BLaER1 treated with 17β-estradiol and CSF1 and Interleukin-3, amounts not matched to agents 10 nM and 100 nM (cell line): ENCODE data around the gene UIMC1.
"Not testable (repeated sequence)": the region's sequence is repeated elsewhere in the genome, so short reads cannot be mapped to it uniquely, and the experiment has no call there.

Source experiments
- H3K27ac ChIP-seq, 11 experiments: shearing (Covaris generic); formaldehyde crosslinking; 2 replicates each; pipeline ENCODE4 v1.8.1; 2022
- H3K27me3 ChIP-seq, 11 experiments: shearing (Covaris generic); formaldehyde crosslinking; 2 replicates each; pipeline ENCODE4 v1.8.1; 2022
- H3K36me3 ChIP-seq, 11 experiments: shearing (Covaris generic); formaldehyde crosslinking; 2 replicates each; pipeline ENCODE4 v1.8.1; 2022
- H3K4me1 ChIP-seq, 10 experiments: shearing (Covaris generic); formaldehyde crosslinking; 2 replicates each; pipeline ENCODE4 v1.8.1; 2022
- H3K4me2 ChIP-seq, 11 experiments: shearing (Covaris generic); formaldehyde crosslinking; 2 replicates each; pipeline ENCODE4 v1.8.1; 2022
- H3K4me3 ChIP-seq, 10 experiments: shearing (Covaris generic); formaldehyde crosslinking; 2 replicates each; pipeline ENCODE4 v1.8.1; 2022
- H3K9ac ChIP-seq, 11 experiments: shearing (Covaris generic); formaldehyde crosslinking; 2 replicates each; pipeline ENCODE4 v1.8.1; 2022
- H3K9me3 ChIP-seq, 11 experiments: shearing (Covaris generic); formaldehyde crosslinking; replicated peaks in 1 of 11; 2 replicates each; pipeline ENCODE4 v1.8.1; 2022
- H4K20me1 ChIP-seq, 11 experiments: shearing (Covaris generic); formaldehyde crosslinking; 2 replicates each; pipeline ENCODE4 v1.8.1; 2022
- Cebpa-rat ChIP-seq, 11 experiments: shearing (Covaris generic); IDR thresholded peaks; 2 replicates each; pipeline ENCODE4 v1.8.1; 2022

Gene UIMC1

DNA sequence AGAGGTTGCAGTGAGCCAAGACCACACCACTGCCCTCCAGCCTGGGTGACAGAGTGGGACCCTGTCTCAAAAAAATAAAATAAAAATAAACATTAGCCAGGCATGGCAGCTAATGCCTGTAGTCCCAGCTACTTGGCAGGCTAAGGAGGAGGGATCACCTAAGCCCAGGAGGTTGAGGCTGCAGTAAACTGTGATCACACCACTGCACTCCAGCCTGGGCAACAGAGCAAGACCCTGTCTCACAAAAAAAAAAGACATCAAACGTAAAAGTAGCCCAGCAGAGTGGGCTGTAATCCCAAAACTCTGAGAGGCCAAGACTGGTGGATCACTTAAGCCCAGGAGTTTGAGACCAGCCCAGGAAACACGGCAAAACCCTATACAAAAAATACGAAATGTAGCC, 19.0 kb downstream of the UIMC1 start:
- peaks cover 25 to 96% (median 79%) of the 10 kb centered on the region in 11 experiments for H3K36me3 ChIP-seq
- peaks cover 28 to 83% (median 69%) of the 10 kb centered on the region in 11 experiments for H3K9me3 ChIP-seq
- H3K27me3 ChIP-seq: no peaks in the 10 kb centered on the region
- H3K4me1 ChIP-seq: peaks cover 0 to 8% (median 5%) of the 10 kb centered on the region in 10 experiments; a peak in 6 of 20 replicates
- peaks cover 17 to 96% (median 75%) of the 10 kb centered on the region in 11 experiments; a peak in 18 of 22 replicates for H4K20me1 ChIP-seq
- no peak overlapping the region for H3K4me2 ChIP-seq
- no peak overlapping the region for H3K9ac ChIP-seq
- TF ChIP-seq Cebpa-rat (IDR thresholded peaks at IDR 0.05): no peak
- H3K27ac ChIP-seq: no peak overlapping the region
- no peak overlapping the region for H3K4me3 ChIP-seq

DNA sequence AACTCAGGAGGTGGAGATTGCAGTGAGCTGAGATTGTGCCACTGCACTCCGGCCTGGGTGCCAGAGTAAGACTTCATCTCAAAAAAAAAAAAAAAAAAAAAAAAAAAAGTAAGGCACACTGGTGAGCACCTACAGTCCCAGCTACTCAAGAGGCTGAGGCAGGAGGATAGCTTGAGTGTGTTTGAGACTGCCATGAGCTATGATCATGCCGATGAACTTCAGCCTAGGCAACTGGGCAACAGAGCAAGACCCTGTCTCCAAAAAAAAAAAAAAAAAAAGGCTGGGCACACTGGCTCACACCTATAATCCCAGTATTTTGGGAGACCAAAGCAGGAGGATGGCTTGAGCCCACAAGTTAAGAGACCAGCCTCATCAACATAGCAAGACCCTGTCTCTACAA, 20.3 kb downstream of the UIMC1 start:
- Histone ChIP-seq H3K9ac (no peak overlapping the region), H3K9me3 (peaks cover 28 to 70% (median 58%) of the 10 kb centered on the region in 11 experiments), H3K27me3 (no peaks in the 10 kb centered on the region), H3K4me2 (peak overlapping the region in 3 of 11 experiments; percentile 26 to 43 (median 42); a peak in 2 of 22 replicates), H3K4me3 (no peak overlapping the region), H4K20me1 (peaks cover 14 to 96% (median 75%) of the 10 kb centered on the region in 11 experiments; a peak in 19 of 22 replicates), H3K27ac (no peak overlapping the region), H3K36me3 (peaks cover 38 to 96% (median 83%) of the 10 kb centered on the region in 11 experiments), H3K4me1 (peaks cover 0 to 8% (median 5%) of the 10 kb centered on the region in 10 experiments; a peak in 6 of 20 replicates)
- TF ChIP-seq Cebpa-rat (IDR thresholded peaks at IDR 0.05): no peak

DNA sequence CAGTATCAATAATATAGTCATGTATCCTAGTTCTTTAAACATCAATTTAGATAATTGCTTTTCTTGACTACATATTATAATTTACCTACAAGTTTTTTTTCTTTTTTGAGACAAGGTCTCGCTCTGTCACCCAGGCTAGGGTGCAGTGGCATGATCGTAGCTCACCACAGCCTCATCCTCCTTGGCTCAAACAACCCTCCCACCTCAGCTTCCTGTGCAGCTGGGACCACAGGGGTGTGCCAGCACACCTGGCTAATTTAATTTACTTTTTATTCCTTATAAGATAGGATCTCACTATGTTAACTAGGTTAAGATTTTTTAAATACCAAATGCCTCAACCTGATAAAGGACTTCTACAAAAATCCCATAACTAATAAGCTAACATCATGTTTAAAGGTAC, 21.1 kb downstream of the UIMC1 start:
- TF ChIP-seq Cebpa-rat (IDR thresholded peaks at IDR 0.05): no peak
- Histone ChIP-seq H3K27me3 (no peaks in the 10 kb centered on the region), H3K4me2 (peak overlapping the region in 6 of 11 experiments; percentile 26 to 43 (median 32); a peak in 8 of 22 replicates), H3K27ac (no peak overlapping the region), H3K9me3 (peaks cover 28 to 63% (median 53%) of the 10 kb centered on the region in 11 experiments), H3K4me1 (peaks cover 0 to 8% (median 5%) of the 10 kb centered on the region in 10 experiments; a peak in 6 of 20 replicates), H3K36me3 (peaks cover 46 to 96% (median 85%) of the 10 kb centered on the region in 11 experiments), H3K4me3 (no peak overlapping the region; a peak in 2 of 20 replicates), H4K20me1 (peaks cover 14 to 96% (median 75%) of the 10 kb centered on the region in 11 experiments; a peak in 19 of 22 replicates), H3K9ac (no peak overlapping the region)

DNA sequence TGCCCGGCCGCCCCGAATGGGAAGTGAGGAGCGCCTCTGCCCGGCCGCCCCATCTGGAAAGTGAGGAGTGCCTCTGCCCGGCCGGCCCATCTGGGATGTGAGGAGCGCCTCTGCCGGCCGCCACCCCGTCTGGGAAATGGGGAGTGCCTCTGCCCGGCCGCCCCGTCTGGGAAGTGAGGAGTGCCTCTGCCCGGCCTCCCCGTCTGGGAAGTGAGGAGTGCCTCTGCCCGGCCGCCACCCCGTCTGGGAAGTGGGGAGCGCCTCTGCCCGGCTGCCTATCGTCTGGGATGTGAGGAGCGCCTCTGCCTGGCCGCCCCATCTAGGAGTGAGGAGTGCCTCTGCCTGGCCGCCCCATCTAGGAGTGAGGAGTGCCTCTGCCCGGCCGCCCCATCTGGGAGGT, 22.4 kb downstream of the UIMC1 start:
- H3K4me1 ChIP-seq, H3K27ac ChIP-seq: not testable (repeated sequence)
- peaks cover 59 to 97% (median 89%) of the 10 kb centered on the region in 11 experiments for H3K36me3 ChIP-seq

DNA sequence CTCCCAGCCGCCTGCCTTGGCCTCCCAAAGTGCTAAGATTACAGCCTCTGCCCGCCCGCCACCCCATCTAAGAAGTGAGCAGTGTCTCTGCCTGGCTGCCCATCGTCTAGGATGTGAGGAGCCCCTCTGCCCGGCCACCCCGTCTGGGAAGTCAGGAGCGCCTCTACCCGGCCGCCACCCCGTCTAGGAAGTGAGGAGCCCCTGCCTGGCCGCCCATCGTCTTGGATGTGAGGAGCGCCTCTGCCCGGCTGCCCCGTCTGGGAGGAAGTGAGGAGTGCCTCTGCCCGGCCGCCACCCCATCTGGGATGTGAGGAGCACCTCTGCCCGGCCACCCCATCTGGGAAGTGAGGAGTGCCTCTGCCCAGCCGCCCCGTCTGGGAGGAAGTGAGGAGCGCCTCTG, 23.0 kb downstream of the UIMC1 start:
- H3K9me3 ChIP-seq: peaks cover 28 to 56% (median 49%) of the 10 kb centered on the region in 11 experiments
- H3K27ac ChIP-seq, H3K9ac ChIP-seq, H3K4me3 ChIP-seq, H3K4me2 ChIP-seq, H3K27me3 ChIP-seq, H3K4me1 ChIP-seq: not testable (repeated sequence)
- peaks cover 23 to 96% (median 75%) of the 10 kb centered on the region in 11 experiments; a peak in 20 of 22 replicates for H4K20me1 ChIP-seq
- H3K36me3 ChIP-seq: peaks cover 65 to 97% (median 91%) of the 10 kb centered on the region in 11 experiments

More for the DNA sequence above, 22.4 kb downstream of the UIMC1 start:
- H3K4me2 ChIP-seq, H3K4me3 ChIP-seq, H3K27me3 ChIP-seq, H3K9ac ChIP-seq: not testable (repeated sequence)
- Histone ChIP-seq H3K9me3 (peaks cover 28 to 60% (median 49%) of the 10 kb centered on the region in 11 experiments), H4K20me1 (peaks cover 23 to 96% (median 75%) of the 10 kb centered on the region in 11 experiments; a peak in 20 of 22 replicates)

DNA sequence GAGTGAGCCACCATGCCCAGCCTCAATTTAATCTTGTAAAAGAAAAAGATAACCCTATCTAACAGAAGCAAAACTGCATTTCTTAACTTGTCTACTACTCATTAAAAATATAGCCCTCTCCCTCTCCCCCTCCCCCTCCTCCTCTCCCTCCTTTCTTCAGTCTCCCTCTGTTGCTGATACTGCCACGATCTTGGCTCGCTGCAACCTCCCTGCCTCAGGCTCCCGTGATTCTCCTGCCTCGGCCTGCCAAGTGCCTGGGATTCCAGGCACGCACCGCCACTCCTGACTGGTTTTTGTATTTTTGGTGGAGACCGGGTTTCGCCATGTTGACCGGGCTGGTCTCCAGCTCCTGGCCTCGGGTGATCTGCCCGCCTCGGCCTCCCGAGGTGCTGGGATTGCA, 23.5 kb downstream of the UIMC1 start:
- H3K4me1 ChIP-seq, H3K27ac ChIP-seq, H3K27me3 ChIP-seq, H3K4me3 ChIP-seq, H3K4me2 ChIP-seq, H3K9ac ChIP-seq: not testable (repeated sequence)
- Histone ChIP-seq H4K20me1 (peaks cover 23 to 96% (median 72%) of the 10 kb centered on the region in 11 experiments; a peak in 20 of 22 replicates), H3K9me3 (peaks cover 28 to 54% (median 46%) of the 10 kb centered on the region in 11 experiments), H3K36me3 (peaks cover 62 to 97% (median 89%) of the 10 kb centered on the region in 11 experiments)

DNA sequence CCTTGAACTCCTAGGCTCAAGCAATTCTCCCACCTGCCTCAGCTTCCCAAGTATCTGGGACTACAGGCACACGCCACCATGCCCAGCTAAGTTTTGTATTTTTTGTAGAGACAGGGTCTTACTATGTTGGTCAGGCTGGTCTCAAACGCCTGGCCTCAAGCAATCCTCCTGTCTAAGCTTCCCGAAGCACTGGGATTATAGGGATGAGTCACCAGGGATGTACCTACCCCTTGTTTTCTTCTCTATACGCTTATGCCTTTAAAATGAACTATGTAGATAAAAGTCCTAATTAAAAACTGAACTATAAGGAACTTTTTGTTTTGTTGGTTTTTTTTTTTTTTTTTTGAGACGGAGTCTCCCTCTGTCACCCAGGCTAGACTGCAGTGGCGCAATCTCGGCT, 25.8 kb downstream of the UIMC1 start:
- Histone ChIP-seq H3K27ac (no peak overlapping the region), H4K20me1 (peaks cover 43 to 96% (median 67%) of the 10 kb centered on the region in 11 experiments; a peak in 20 of 22 replicates), H3K4me2 (no peak overlapping the region), H3K9ac (no peak overlapping the region), H3K27me3 (no peaks in the 10 kb centered on the region), H3K9me3 (peaks cover 21 to 31% (median 24%) of the 10 kb centered on the region in 11 experiments), H3K4me3 (no peak overlapping the region), H3K4me1 (peaks cover 0 to 5% (median 4%) of the 10 kb centered on the region in 10 experiments; a peak in 6 of 20 replicates), H3K36me3 (peaks cover 60 to 97% (median 89%) of the 10 kb centered on the region in 11 experiments)
- TF ChIP-seq Cebpa-rat (IDR thresholded peaks at IDR 0.05): no peak

DNA sequence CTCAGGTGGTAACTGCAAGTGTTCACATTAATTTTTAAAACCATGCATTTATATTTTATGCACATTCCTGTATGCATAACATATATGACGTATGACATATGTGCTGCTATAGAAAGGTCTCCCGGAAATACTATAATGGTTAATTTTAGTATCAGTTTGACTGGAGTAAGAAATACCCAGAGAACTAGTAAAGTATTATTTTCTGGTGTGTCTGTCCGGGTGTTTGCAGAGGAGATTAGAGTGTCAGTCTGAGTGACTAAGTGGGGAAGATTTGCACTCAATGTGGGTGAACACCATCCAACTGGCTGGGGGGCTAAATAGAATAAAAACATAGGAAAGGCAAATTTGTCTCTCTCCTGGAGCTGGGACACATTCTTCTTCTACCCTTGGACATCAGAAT, 26.9 kb downstream of the UIMC1 start:
- H3K27me3 ChIP-seq: no peaks in the 10 kb centered on the region
- peaks cover 47 to 98% (median 76%) of the 10 kb centered on the region in 11 experiments; a peak in 20 of 22 replicates for H4K20me1 ChIP-seq
- H3K4me2 ChIP-seq: no peak overlapping the region
- TF ChIP-seq Cebpa-rat (IDR thresholded peaks at IDR 0.05): no peak
- H3K27ac ChIP-seq: no peak overlapping the region
- H3K36me3 ChIP-seq: peaks cover 67 to 99% (median 90%) of the 10 kb centered on the region in 11 experiments
- H3K9ac ChIP-seq: no peak overlapping the region
- peaks cover 10 to 20% (median 12%) of the 10 kb centered on the region in 11 experiments for H3K9me3 ChIP-seq
- no peak overlapping the region for H3K4me3 ChIP-seq
- H3K4me1 ChIP-seq: no peaks in the 10 kb centered on the region

DNA sequence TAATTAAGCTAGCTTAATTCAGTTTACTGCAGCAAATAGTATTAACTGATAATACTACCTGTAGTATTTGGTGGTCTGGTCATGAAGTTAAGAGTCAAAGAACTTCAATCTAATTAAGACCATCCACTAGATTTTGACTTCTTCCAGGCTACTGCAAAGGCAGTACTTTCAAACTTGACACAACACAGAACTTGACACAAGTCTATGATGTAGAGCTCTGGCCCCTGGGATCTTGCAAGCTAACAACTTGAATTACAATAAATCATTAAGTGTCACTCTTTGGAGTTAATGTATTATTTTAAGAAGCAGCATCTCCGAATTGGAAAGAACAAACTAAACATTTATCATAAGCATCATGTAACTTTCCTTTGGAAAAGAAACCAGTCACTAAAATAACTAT, 40.9 kb downstream of the UIMC1 start:
- Histone ChIP-seq H3K4me3 (no peak overlapping the region), H3K4me1 (no peaks in the 10 kb centered on the region), H4K20me1 (peaks cover 1 to 39% (median 16%) of the 10 kb centered on the region in 11 experiments; a peak in 14 of 22 replicates), H3K27ac (no peak overlapping the region), H3K36me3 (peaks cover 50 to 75% (median 55%) of the 10 kb centered on the region in 11 experiments), H3K27me3 (no peaks in the 10 kb centered on the region), H3K9me3 (no peaks in the 10 kb centered on the region), H3K4me2 (no peak overlapping the region), H3K9ac (no peak overlapping the region)
- no peak for TF ChIP-seq Cebpa-rat (IDR thresholded peaks at IDR 0.05)
